ENCODE measurements around the gene HTT. TPM values are rescaled to one million over a fixed set of nuclear protein-coding genes. Genes with fewer than 3 reads are reported as not detected.

HTT gene
- total RNA-seq, 1 experiment from 2014 or later: 64.4 TPM

- Histone ChIP-seq H2BK12ac (ENCODE audit: insufficient read length, low read depth, low read length) (no peak overlapping the region), H3K56ac (ENCODE audit: insufficient read length, low read depth, low read length) (no peak overlapping the region), H3K9ac (ENCODE audit: extremely low read depth, insufficient read length, low read length) (no peak overlapping the region), H4K20me1 (ENCODE audit: control insufficient read depth, insufficient read depth, insufficient read length) (peaks cover 2% of the 10 kb centered on the region), H3K23me2 (ENCODE audit: insufficient read length, low read depth, low read length, poor library complexity, severe bottlenecking) (peaks cover 7% of the 10 kb centered on the region), H2AFZ (ENCODE audit: low read length) (no peak overlapping the region), H3K4me1 (ENCODE audit: insufficient read depth, low read length) (no peaks in the 10 kb centered on the region), H3T11ph (ENCODE audit: low read length) (no peak overlapping the region), H3K9me3 (ENCODE audit: control insufficient read depth, low read depth, low read length) (no peaks in the 10 kb centered on the region), H4K8ac (replicated peaks; ENCODE audit: insufficient read length, low read depth, low read length) (no peak overlapping the region), H3K27ac (ENCODE audit: insufficient read length, low read depth, low read length) (no peak overlapping the region), H2BK5ac (ENCODE audit: insufficient read length, low read length) (no peak overlapping the region), H4K91ac (ENCODE audit: insufficient read length, low read depth, low read length) (no peak overlapping the region), H3K4me2 (ENCODE audit: insufficient read depth, insufficient read length, low read length) (no peak overlapping the region), H3K79me1 (ENCODE audit: insufficient read depth, low read depth, low read length, poor library complexity, severe bottlenecking) (no peaks in the 10 kb centered on the region), H3K4ac (ENCODE audit: low read depth, low read length) (no peak overlapping the region), H3K18ac (ENCODE audit: insufficient read length, low read depth, low read length) (no peak overlapping the region), H2BK20ac (ENCODE audit: low read depth, low read length, poor library complexity, severe bottlenecking) (no peak overlapping the region), H2BK120ac (ENCODE audit: low read depth, low read length, poor library complexity, severe bottlenecking) (no peak overlapping the region), H4K5ac (ENCODE audit: insufficient read length, low read depth, low read length) (no peak overlapping the region), H2AK5ac (ENCODE audit: insufficient read length, low read length) (no peak overlapping the region), H3K14ac (ENCODE audit: insufficient read depth, low read length) (no peak overlapping the region), H2BK15ac (ENCODE audit: low read depth, low read length) (no peak overlapping the region), H3K27me3 (ENCODE audit: insufficient read depth, low read length) (no peaks in the 10 kb centered on the region), H3K23ac (ENCODE audit: insufficient read length, low read depth, low read length) (no peak overlapping the region), H3K79me2 (ENCODE audit: insufficient read depth, low read length) (peaks cover 4% of the 10 kb centered on the region; the same call in 1 of the 2 replicates)
- Mint-ChIP-seq H3K9me3 (no peaks in the 10 kb centered on the region), H3K4me3 (no peak overlapping the region), H3K27ac (no peak overlapping the region; a peak in 1 of 7 replicates), H3K27me3 (ENCODE audit: low read depth) (peaks cover 6% of the 10 kb centered on the region; the same call in 1 of the 2 replicates), H3K36me3 (ENCODE audit: insufficient read depth in 1 of 3, low read depth in 3 of 3) (no peaks in the 10 kb centered on the region; a peak in 1 of 7 replicates), H3K4me1 (peaks cover 7 to 17% of the 10 kb centered on the region in 2 experiments)
- WGBS (ENCODE audit: extremely low coverage, insufficient read length, low lambda C conversion rate): no CpG with 5 or more reads among the region's 3 CpGs
- no peak for DNase-seq
- TF ChIP-seq CTCF (conservative IDR thresholded peaks at IDR 0.05): no peak
These were observed 3.6 kb upstream of the HTT start for GRCh38 chr4:3070709-3071500.
